GM13976 (cell line): ENCODE results near the gene TYW1B.
"Not testable (repeated sequence)": the region's sequence is repeated elsewhere in the genome, so short reads cannot be mapped to it uniquely, and the experiment has no call there.

Experiments
- DNase-seq: peaks from one replicate; pipeline ENCODE4 v3.0.0; 2012; ENCODE audit warnings: low spot score
- CTCF ChIP-seq: IDR thresholded peaks from 2 replicates; pipeline ENCODE4 v1.5.1; 2012; ENCODE audit warnings: borderline replicate concordance, mild to moderate bottlenecking; ENCODE audit not compliant: insufficient read depth; ENCODE audit errors: extremely low read depth, missing control alignments, control extremely low read depth
- in situ Hi-C: fragments of 300-500 bp; cut with MboI; formaldehyde crosslinking; loops from one replicate; pipeline ENCODE4 v1.12.0; 2022; ENCODE audit warnings: low sequenced_read_pairs, mixed read lengths, inconsistent platforms; ENCODE audit not compliant: unreplicated experiment

The TYW1B gene

GRCh38 chr7:72785166-72785955, 42.6 kb downstream of the TYW1B start:
- no peak for TF ChIP-seq CTCF
- in situ Hi-C loops, result no loop called here
- DNase-seq, result no peak

GRCh38 chr7:72783601-72784370, 44.2 kb downstream of the TYW1B start:
- DNase-seq, in situ Hi-C loops: not testable (repeated sequence)

- in situ Hi-C loops, result no loop called here
- DNase-seq, result no peak
- TF ChIP-seq CTCF, result no peak
Observed at GRCh38 chr7:72781631-72782030, 46.4 kb downstream of the TYW1B start.

GRCh38 chr7:72781161-72781560, 46.8 kb downstream of the TYW1B start:
- DNase-seq, result no peak
- TF ChIP-seq CTCF, result no peak
- in situ Hi-C loops, result no loop called here

- DNase-seq, in situ Hi-C loops: not testable (repeated sequence)
Observed at GRCh38 chr7:72780289-72780894, 47.6 kb downstream of the TYW1B start.

- DNase-seq, in situ Hi-C loops: not testable (repeated sequence)
Observed at GRCh38 chr7:72777167-72777566, 50.8 kb downstream of the TYW1B start.

- DNase-seq, in situ Hi-C loops: not testable (repeated sequence)
Observed at GRCh38 chr7:72772627-72773026, 55.4 kb downstream of the TYW1B start.

- in situ Hi-C loops, DNase-seq: not testable (repeated sequence)
Observed at GRCh38 chr7:72766994-72767393, 61.0 kb downstream of the TYW1B start.

GRCh38 chr7:72760602-72761001, 67.4 kb downstream of the TYW1B start:
- in situ Hi-C loops, result no loop called here
- no peak for DNase-seq
- no peak for TF ChIP-seq CTCF
